ENCODE results near the gene ANKMY1.
"Not testable (repeated sequence)": the region's sequence is repeated elsewhere in the genome, so short reads cannot be mapped to it uniquely, and the experiment has no call there.

Gene ANKMY1

DNA sequence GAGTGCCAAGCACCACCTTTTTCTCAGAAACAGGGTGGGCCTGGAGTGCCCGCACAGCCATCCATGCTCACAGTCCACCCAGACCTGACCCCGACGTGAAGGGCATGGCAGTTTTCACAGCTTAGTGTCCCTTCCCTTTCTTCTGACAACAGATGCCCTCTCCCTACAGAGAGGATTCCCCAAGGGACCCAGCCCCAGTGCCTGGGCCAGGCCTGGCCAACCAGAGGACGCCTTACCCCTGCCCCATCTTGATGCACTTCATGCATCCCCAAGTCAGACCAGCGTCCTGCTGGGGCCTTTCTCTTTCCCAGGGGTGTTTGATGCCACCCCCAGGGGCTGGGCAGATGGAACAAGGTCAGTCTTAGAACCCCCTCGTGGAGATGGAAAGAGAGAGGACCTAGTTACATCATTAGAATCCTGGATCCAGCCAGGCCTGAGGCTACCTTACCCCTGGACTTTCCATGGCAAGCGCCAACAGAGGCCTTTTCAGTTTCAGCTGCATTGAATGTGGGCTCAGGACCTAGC, 3.8 kb downstream of the ANKMY1 start:
- DNase-seq: no peak

DNA sequence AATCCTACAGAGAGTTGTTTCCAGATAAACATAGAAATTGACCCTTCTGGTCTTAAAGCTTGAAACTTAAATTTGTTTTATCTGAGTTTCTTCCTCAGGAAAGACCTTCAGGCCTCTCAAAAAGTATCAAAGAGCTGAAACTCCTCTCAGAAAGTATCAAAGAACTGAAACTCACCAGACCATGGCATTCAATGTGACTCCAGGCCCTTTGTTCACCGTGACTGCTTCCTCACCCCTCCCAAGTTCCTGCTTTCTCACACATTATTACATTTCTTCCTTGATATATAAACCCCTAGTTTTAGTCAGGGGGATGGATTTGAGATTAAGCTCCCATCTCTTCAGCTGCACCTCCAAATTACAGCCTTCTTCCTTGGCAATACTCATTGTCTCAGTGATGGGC, 6.0 kb downstream of the ANKMY1 start:
- DNase-seq: no peak

DNA sequence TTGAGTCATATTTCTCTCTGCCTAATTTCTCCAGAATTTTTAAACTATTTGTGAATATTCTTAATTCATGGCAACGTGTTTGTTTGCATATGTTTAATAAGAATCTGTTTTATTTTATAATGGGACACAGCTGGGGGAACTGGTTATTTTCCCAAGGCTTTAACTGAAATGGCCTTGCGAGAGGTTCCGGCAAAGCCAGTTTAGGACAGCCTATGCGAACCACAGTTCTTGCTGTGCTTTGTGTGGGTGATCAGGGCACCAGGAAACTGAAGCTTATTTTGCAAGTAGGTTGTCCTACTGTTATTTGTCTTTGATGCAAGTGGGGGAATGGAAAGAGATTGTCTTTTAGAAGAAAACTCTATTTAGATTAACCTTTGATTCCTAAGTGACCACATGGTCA, 6.5 kb downstream of the ANKMY1 start:
- no peak for DNase-seq

DNA sequence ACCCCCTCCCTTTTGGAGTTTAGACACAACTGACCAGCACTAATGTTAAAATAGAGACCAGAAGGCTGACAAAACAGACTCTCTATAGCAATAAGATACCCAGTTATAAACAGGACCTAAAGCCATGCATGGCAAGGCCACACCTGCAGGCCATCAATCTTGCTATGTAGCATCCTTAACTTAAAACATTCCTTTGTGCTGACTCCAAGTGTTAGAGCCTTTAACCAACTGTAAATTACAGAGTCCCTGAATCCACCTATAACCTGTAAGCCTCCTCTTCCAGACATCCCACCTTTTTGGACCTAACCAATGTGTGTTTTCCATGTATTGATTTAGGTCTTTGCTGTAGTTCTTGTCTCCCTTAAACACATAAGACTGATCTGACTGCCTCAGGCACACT, 17.9 kb downstream of the ANKMY1 start:
- DNase-seq: no peak

DNA sequence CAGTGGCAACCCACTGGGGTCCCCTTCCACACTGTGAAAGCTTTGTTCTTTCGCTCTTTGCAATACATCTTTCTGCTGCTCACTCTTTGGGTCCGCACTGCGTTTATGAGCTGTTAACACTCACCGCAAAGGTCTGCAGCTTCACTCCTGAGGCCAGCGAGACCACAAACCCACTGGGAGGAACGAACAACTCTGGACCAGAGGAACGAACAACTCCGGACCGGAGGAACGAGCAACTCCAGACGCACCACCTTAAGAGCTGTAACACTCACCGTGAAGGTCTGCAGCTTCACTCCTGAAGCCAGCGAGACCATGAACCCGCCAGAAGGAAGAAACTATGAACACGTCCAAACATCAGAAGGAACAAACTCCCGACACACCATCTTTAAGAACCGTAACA, 18.7 kb downstream of the ANKMY1 start:
- DNase-seq: not testable (repeated sequence)

DNA sequence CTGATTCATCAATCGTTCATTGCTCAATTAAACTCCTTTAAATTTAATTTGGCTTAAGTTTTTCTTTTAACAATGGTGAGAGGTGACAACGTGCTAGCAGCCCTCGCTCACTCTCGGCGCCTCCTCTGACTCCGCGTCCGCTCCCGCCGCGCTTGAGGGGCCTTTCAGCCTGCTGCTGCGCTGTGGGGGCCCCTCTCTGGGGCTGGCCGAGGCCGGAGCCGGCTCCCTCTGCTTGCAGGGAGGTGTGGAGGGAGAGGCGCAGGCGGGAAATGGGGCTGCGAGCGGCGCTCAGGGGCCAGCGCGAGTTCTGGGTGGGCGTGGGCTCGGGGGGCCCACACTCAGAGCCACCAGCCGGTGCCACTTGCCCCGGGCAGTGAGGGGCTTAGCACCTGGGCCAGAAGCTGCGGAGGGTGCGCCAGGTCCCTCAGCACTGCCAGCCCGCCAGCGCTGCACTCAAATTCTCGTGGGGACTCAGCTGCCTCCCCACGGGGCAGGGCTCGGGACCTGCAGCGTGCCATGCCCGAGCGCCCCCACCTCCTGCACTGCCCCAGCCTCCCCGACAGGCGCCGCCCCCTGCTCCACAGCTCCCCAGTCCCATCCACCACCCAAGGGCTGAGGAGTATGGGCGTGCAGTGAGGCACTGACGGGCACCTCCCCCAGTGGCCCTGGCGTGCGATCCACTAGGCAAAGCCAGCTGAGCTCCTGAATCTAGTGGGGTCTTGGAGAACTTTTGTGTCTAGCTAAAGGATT, 19.6 kb downstream of the ANKMY1 start:
- DNase-seq: no peak

DNA sequence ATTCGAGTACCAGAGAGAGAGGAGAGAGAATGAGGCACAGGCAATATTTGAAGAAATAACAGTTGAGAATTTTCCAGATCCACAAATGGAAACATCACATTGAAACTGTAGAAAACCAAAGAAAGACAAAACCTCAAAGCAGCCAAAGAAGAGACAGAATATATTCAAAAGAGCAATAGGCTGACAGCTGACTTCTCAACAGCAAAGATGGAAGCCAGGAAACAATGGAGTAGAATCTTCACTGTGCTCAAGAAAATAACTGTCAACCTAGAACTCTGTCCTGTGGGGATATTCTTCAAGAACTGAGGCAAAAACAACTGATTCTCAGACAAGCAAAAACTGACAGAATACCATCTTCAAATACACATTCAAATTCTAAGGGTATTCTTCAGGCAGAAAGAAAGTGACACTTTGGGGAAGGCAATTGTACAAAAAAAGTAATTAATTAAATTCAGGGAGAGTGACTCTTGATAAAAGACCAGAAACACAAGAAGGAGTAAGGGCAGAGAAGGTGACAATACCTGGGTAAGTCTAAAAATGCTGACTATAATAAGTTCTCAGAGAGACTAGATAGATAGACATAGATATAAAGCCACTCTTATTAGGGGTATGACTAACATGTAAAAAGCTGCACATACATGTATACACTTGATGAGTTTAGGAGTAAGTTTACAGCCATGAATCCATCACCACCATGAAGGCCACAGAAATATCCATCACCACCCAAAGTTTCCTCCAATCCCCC, 25.6 kb downstream of the ANKMY1 start:
- DNase-seq: no peak

DNA sequence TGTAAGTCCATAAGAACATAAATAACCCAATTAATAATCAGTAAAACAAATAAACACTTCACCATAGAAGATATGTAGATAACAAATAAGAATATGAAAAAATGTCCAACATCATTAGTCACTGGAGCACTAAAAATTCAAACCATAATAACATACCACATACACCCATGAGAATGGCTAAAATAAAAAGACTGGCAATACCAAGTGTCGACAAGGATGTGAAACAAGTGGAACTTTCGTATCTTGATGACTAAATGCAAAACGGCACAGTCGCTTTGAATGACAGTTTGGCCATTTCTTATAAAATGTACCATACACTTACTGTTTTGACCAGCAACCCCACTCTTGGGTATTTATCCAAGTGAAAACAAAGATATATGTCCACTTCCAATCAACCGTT, 26.8 kb downstream of the ANKMY1 start:
- DNase-seq: no peak

DNA sequence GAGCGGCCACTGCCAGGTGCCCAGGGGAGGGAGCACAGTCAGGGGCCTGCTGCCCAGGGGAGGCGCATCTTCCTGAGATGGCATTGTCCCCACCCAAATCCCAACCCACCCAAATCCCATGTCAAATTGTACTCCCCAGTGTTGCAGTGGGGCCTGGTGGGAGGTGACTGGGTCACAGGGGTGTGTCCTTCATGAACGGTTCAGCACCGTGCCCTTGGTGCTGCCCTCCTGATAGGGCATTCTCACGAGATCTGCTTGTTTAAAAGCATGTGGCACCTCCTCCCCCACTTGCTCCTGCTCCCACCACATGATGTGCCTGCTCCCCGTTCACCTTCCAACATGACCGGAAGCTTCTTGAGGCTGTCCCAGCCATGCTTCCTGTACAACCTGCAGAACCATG, 27.6 kb downstream of the ANKMY1 start:
- DNase-seq: no peak

DNA sequence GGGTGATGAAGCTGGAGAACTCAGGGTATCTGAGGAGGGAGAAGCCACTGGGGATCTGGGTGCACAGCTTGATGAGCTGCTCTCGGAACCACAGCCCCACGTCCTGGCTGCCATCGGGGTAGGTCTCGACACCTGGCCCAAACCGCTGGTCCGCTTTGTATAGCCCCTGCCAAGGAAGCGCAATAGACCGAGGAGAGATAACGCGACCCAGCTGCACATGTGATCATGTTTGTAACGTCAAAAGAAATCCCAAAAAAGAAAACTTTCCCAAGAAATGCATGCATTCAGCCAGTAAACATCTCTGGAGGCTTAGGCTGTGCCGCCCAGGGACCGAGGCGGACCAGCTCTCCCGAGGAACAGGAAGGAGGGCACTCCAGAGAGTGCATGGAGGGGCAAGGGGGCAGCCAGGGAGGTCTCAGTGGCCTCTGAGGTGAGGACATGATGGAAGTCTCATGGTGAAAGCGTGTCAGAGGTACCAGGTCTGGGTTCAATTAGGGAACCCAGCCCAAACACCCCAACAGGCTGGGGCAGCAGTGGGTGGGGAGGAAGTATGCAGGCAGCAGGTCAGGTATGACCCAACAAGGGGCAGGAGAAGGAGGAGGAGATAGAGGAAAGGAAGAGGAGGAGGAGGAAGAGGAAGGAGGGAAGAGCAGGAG, 28.3 kb downstream of the ANKMY1 start:
- no peak for DNase-seq

DNA sequence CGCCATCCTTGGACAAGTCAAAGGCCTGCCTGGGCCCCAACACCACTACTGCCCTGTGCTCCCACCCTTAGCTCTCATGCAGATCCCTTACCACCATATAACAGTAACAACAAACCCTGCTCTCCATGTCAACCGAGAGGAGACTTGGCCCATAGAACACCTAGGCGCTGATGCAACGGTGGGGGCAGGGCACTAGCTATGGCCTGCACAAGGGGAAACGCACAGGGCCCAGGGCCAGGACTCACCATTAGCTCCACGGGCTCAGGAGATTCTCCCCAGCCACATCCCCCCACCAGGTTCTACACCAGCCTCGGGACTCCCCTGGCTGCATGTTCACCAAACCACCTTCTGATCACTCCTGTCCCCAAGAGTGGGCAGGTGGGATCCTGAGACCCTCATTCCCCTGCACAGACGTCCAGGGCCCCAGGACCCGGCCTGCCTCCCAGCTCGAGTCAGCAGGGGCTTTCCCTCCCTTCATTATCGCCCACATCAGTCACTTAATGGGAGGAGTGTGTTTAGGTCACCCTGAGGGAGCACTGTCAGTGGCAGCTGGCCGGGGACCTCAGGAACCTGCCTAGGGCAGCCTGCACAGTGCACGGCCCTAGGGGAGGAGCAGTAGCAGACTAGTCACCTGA, 29.3 kb downstream of the ANKMY1 start:
- DNase-seq: no peak

DNA sequence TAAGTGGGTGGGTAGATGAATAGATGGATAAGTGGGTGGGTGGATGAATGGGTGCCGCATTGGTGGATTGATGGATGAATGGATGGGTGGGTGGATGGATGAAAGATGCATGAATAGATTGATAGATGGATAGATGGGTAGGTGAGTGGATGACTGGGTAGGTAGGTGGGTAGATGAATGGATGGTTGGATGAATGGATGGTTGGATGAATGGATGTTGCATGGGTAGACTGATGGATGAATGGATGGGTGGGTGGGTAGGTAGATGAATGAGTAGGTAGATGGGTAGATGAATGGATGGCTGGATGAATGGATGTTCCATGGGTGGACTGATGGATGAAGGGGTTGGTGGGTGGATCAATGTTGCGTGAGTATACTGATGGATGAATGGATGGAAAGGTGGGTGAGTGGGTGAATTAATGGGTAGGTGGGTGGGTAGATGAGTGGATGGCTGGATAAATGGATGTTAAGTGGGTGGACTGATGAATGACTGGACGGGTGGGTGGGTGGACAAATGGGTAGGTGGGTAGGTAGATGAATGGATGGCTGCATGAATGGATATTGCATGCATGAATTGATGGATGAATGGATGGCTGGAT, 30.5 kb downstream of the ANKMY1 start:
- DNase-seq: no peak

DNA sequence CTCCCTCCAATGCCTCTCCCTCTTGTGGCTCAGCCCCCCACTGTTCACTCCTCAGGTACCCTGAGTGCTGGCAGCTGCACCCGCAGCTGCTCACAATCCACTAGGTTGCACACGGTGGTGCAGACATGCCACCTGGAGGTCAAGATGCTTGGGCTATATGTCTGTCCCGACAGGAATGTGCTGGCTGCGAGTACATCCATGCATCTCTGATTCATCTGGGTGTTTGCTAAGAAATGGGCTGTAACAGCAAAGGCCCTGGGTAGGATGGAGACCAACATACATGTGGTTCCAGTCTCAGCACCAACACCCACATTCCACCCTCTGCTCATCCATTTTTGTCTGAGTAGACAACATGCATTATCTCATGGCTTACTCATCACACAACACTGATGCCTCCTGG, 31.3 kb downstream of the ANKMY1 start:
- no peak for DNase-seq

DNA sequence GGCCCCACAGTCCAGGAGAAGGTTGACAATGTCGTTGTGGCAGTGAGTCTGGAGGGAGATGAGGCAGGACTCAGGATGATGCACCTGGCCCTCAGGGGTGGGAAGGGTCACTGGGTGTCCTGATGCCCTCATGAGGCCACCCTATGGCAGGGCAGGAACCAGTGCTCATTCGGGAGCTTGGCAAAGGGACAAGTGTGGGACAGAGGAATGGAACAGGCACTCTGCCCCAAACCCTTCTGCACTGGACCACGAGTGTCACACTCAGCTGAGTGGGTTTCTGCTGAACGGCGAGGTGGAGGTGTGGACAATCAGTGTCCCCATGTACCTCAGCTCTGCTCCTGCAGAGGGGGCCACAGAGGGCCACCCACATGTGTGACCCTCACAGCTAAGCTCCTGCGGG, 32.0 kb downstream of the ANKMY1 start:
- DNase-seq: no peak

DNA sequence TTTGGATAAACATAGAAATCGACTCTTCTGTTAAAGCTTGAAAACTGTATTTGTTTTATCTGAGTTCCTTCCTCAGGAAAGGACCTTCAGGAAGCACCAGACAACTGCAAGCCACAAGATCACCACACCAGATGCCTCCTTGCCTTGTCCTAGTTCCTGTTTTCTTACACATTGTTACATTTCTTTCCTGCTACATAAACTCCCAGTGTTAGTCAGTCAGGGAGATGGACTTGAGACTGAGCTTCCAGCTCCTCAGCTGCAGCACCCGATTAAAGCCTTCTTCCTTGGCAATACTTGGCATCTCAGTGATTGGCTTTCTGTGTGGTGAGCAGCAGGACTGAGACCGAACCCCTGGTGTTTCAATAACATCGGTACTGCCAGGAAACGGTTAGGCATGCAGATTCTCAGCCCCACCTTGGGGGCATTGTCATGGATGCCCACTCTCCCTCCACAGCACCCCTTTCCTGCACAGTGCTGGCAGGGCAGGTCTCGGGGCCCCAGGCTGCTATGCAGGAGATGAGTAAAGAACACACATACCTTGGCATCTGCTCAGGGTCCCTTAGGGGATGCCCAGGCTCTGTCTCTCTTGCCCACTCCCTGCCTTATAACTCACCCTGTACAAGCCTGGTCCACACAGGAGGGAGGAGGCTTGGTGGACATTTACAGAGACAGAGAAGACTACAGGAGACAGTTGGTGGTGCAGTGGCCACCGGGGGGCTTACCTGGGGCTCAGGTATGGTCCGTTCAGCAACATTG, 32.6 kb downstream of the ANKMY1 start:
- no peak for DNase-seq

DNA sequence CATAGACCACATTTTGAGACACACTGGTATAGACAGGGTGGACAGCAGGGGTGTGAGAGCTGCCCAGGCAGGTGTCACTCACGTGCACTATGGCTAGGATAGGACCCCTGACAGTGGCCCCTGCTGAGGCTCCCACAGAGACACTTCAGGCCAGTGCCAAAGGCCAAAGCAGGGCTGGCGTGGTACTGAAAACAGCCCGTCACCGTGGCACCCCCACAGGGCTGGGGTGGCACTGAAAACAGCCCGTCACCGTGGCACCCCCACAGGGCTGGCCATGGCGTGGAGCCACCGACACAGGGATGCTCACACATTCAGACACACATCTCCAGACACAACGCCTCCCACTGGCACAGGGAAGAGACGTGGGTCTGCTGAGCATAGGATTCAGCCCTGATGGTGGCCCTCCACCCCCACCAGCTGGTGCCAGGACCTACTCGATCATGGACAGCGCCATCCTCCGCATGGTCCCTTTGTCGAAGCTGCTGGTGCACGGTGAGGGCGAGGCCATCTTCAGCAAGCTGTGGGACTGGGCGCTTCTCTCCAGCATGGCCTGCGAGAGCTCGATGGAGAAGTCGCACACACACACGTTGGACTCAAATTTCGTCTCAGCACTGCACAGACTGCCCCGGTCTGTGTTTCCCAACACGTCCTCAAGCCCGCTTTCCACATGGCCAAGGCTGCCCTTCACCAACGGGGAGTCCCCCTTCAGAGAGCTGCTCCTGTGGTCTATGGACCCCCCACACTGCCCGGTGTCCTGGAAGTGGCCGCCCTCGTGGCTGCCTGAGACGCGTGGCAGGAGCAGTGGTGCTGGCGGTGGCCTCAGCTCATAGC, 34.1 kb downstream of the ANKMY1 start:
- no peak for DNase-seq

DNA sequence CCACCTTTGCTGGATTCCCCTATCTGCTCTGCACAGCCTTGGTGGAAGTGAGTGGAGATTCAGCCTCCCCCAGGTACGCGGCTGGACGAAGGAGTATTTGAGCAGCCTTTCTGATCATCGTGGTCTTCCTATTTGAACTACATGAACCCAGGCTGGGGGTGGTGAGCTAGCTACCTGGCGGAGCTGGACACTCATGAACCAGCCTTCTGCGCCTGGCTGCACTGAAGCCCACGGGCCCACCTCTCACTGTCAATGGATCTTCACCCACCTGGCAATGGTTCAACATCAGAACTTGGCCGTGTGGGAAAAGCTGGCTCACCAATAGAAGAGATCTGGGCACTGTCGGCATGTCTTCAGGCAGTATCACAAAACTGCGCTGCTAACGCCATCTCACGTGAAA, 35.4 kb downstream of the ANKMY1 start:
- no peak for DNase-seq

DNA sequence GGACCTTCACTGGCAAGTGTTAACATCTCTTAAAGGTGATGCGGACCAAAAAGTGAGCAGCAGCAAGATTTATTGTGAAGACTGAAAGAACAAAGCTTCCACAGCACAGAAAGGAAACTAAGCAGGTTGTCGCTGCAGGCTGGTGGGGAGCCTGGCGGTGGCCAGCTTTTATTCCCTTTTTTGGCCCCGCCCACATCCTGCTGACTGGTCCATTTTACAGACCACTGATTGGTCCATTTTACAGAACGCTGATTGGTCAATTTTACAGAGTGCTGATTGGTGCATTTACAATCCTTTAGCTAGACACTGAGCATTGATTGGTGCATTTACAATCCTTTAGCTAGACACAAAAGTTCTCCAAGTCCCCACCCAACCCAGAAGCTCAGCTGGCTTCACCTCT, 35.9 kb downstream of the ANKMY1 start:
- DNase-seq: not testable (repeated sequence)

DNA sequence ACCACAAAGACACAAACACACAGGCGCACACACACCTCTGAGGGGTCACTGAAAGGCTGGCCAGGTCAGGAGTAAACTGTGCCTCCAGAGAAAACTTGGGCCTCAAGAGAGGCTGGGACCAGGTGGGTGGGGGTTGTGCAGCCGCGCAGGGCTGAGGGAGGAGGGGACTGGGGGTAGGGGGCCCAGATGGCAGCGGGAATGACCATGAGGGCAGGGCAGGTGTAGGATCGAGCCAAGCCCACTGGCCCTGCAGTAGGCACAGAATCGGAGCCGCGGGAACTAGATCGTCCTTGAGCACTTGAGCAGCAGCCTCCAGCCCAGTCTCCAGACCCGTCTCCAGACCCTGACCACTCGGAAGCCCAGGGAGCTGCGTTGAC, 36.8 kb downstream of the ANKMY1 start:
- no peak for DNase-seq

DNA sequence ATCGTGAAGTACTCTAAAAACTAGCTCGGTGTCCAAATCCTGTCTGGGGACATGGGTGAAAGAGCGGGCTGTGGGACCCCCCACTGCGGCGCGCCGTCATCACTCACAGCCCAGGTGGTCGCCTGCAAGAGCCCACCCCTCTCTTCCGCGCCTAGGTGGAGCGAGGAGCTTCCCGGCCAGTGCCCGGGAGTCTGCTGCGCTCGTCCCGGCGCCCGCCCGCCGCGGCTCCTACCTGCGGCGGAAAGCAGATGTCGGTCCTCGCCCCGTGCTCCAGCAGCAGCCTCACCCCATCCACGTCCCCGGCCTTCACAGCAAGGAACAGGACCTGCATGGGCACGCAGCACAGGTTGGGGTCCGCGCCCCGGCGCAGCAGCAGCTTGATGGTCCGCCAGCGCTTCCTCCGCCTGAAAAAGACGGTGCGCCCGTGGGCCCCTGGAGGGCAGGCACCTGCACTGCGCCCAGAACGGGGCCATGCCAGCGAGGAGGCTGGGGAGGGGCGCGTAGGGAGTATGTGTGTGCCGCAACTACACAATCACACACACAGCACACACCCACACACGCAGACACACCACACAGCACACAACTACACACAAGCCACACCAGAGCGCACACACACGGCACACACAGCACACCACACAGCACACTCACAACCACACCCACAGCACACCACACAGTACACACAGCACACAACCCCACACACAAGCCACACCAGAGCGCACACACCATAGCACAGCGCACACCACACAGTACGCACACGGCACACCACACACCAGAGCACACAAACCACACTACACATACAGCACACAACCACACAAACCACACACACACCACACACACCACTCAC, 37.4 kb downstream of the ANKMY1 start:
- DNase-seq: no peak
